SKM-1 treated with dmso at 0.1 percent for 144 hours (cell line): ENCODE results near the gene TTF2.

ENCODE experiments used
- DNase-seq: peaks from one replicate; lab custom pipeline; 2025; ENCODE audit not compliant: unreplicated experiment; lab: John Stamatoyannopoulos, UW

Gene TTF2

GRCh38 chr1:117059678-117060440 lies at the start of gene TTF2:
Gene TTF2 (plus strand): TSS chr1:117060326. CDS start chr1:117060347, 21 bp downstream.
- peak; percentile 99 for DNase-seq

- no peak for DNase-seq
Measured at GRCh38 chr1:117011334-117011733, 48.8 kb upstream of the TTF2 start.

- no peak for DNase-seq
Measured at GRCh38 chr1:117013309-117013858, 46.7 kb upstream of the TTF2 start.

- no peak for DNase-seq
Measured at GRCh38 chr1:117014209-117014608, 45.9 kb upstream of the TTF2 start.

GRCh38 chr1:117015724-117016123 lies 44.4 kb upstream of the TTF2 start:
- no peak for DNase-seq

- DNase-seq: no peak
Measured at GRCh38 chr1:117017062-117017461, 43.1 kb upstream of the TTF2 start.

GRCh38 chr1:117017648-117018047 lies 42.5 kb upstream of the TTF2 start:
- DNase-seq: no peak

- DNase-seq: no peak
Measured at GRCh38 chr1:117020526-117021156, 39.5 kb upstream of the TTF2 start.

GRCh38 chr1:117022114-117022513 lies 38.0 kb upstream of the TTF2 start:
- no peak for DNase-seq

- DNase-seq: no peak
Measured at GRCh38 chr1:117025568-117025967, 34.6 kb upstream of the TTF2 start.

GRCh38 chr1:117026361-117026760 lies 33.8 kb upstream of the TTF2 start:
- no peak for DNase-seq

- DNase-seq: no peak
Measured at GRCh38 chr1:117029685-117030084, 30.4 kb upstream of the TTF2 start.

- no peak for DNase-seq
Measured at GRCh38 chr1:117030271-117030877, 29.8 kb upstream of the TTF2 start.

GRCh38 chr1:117032266-117032665 lies 27.9 kb upstream of the TTF2 start:
- DNase-seq: no peak

GRCh38 chr1:117032681-117033539 lies 27.2 kb upstream of the TTF2 start:
- DNase-seq: no peak

GRCh38 chr1:117033772-117034171 lies 26.4 kb upstream of the TTF2 start:
- no peak for DNase-seq

GRCh38 chr1:117034791-117035290 lies 25.3 kb upstream of the TTF2 start:
- no peak for DNase-seq

GRCh38 chr1:117036018-117036461 lies 24.1 kb upstream of the TTF2 start:
- DNase-seq: no peak

GRCh38 chr1:117037802-117038201 lies 22.3 kb upstream of the TTF2 start:
- no peak for DNase-seq

- DNase-seq: no peak
Measured at GRCh38 chr1:117038236-117038635, 21.9 kb upstream of the TTF2 start.

- DNase-seq: no peak
Measured at GRCh38 chr1:117044217-117044616, 15.9 kb upstream of the TTF2 start.
